Hepatocyte (in vitro differentiated cells): ENCODE measurements around the gene SPDYE6.
"Not testable (repeated sequence)": the region's sequence is repeated elsewhere in the genome, so short reads cannot be mapped to it uniquely, and the experiment has no call there.

ENCODE experiments used
- EZH2 ChIP-seq: fragments of 200-600 bp; sonication (generic); IDR thresholded peaks from 2 replicates; pipeline ENCODE4 v1.6.1; 2016; ENCODE audit warnings: antibody characterized with exemption, mild to moderate bottlenecking, borderline replicate concordance
- TF ChIP-seq, protein P1 (sequence below): fragments of 200-600 bp; sonication (generic); IDR thresholded peaks from 2 replicates; pipeline ENCODE4 v1.5.1; 2016; ENCODE audit warnings: antibody characterized with exemption, mild to moderate bottlenecking; ENCODE audit not compliant: poor library complexity

DNA sequence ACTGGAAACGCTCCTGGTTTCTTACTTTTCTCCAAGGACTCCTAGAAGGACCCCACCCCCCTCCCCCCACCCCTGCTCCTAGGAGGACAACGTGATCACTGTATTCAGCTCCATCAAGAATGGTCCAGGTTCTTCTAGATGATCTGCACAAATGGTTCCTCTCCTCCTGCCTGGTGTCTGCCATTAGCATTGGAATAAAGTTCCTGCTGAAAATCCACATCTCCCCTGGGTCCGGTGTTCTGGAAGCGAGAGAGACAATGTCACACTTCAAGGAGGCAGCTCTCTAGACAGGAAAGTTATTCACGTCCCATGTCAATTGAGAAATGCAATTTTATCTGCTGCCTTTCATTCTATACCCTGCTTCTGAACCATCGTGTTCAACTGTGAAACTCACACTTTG lies 9.3 kb downstream of the SPDYE6 start:
- not testable (repeated sequence) for TF ChIP-seq EZH2
- TF ChIP-seq, protein P1, sequence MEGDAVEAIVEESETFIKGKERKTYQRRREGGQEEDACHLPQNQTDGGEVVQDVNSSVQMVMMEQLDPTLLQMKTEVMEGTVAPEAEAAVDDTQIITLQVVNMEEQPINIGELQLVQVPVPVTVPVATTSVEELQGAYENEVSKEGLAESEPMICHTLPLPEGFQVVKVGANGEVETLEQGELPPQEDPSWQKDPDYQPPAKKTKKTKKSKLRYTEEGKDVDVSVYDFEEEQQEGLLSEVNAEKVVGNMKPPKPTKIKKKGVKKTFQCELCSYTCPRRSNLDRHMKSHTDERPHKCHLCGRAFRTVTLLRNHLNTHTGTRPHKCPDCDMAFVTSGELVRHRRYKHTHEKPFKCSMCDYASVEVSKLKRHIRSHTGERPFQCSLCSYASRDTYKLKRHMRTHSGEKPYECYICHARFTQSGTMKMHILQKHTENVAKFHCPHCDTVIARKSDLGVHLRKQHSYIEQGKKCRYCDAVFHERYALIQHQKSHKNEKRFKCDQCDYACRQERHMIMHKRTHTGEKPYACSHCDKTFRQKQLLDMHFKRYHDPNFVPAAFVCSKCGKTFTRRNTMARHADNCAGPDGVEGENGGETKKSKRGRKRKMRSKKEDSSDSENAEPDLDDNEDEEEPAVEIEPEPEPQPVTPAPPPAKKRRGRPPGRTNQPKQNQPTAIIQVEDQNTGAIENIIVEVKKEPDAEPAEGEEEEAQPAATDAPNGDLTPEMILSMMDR: not testable (repeated sequence)
